A172 (cell line): ENCODE measurements around the gene EPHA7. TPM values are rescaled to one million over a fixed set of nuclear protein-coding genes. Genes with fewer than 3 reads are reported as not detected.
A peak's percentile ranks its signal among the peaks of the same experiment; 100 is the strongest.

Experiments
- DNase-seq: peaks from one replicate; pipeline ENCODE4 v3.0.0-alpha.2; 2015; ENCODE audit warnings: low spot score
- total RNA-seq: library from RNA; depleted of rRNA; stranded (reverse); fragments of >200 nt; shearing (Covaris generic); gene quantifications from 2 replicates; pipeline ENCODE4 v1.2.3, GENCODE V29; 2014; rRNA removed

Gene EPHA7
- total RNA-seq: not detected in 2 replicates

DNA sequence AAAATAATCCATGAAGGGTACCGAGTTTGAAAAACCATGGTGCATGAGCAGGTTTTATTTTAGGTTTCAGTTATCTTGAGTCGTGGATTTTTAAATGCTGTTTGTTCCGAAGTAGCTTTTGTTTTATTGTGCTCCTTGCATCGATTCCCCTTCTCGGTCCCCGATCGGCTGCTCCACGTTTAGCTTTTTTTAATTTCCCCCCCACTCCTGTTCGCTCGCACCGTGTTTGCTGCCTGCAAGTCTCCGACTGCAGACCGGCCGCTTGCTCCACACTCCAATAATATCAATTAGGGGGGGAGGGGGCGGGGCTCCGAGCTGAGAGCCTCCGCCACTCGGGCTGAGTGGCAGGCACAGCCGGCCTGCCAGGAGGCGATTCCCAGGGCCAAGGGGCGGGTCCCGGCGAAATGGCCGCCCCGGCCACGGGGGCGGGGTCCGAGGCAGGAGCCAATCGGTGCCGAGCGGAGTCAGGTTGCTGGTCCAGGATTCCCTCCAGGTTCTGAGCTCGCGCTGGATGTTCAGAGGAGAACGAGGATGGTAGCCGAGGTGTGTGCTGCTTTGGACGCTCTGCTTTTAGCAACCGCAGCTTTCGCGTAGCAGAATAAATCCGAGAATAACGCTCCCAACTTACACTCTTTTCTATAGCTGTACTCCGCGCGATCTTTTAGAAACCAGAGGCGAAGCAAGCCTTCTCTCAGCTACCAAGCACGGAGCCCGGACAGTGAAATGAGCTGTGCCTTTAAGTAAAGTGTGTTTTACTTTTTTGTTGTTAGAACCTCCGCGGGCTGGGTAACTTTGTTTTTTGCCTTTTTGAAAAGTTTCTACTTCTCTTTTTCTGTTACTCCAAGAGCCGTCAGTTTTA lies at the start of gene EPHA7:
Gene EPHA7 (minus strand): TSS at position 256 of the 859 bp plus-strand sequence. CDS start 218 bp downstream, at position 38.
- DNase-seq: peak; percentile 1

DNA sequence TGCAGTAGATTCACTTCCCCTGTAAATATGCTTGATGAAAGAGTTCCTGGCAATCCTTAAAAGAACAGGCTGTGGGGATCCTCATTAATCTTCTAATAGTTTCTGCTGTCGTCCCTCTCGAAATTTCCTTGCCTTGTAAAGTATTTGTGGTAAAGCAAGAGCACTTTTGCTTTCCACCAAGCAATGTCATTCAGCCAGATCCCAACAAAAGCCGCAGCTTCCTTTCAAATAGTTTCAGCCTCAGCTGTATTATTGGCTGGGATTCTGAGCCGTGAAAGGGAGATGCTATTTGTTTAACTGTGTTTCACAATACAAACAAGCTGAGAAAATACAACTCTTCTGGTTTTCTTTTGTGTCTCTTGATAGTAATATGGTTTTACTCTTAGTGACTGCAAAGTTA lies 48.9 kb upstream of the EPHA7 start:
- no peak for DNase-seq

DNA sequence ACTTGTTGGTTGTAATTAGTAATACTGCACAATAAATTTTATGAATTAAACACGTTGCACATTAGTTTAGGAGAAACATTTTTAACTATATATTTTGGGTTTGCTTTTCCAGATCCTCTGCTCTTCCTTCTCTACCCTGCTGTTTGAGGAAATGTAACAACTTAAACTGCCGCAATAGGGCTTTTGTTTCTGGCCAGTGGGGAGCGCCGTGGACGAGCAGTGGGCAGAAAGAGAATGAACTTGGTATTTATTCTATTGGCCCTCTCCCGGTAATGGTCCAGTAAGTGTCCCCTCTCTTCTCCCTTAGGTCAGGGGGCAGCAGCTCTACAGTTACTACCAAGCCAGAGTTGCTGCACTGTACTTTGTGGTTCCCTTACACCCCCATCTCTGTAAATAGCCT lies 35.2 kb upstream of the EPHA7 start:
- no peak for DNase-seq

DNA sequence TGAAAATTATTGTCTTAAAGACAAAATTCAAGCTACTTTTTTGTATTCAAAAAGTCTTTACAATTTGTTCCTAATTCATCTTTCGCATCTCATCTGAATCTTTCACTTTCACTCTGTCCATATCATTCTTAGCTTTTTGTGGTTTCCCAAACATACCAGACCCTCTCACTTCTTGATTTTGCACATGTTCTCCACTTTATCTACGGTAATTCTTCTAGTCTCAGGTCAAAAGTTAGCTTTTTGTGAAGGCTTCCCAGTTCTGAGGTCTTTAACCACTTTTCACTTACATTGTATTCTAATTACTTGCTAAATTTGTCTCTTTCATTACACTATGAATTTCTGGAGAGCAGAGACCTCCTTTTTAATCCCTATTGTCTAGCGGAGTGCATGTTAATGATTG lies 34.6 kb upstream of the EPHA7 start:
- no peak for DNase-seq

DNA sequence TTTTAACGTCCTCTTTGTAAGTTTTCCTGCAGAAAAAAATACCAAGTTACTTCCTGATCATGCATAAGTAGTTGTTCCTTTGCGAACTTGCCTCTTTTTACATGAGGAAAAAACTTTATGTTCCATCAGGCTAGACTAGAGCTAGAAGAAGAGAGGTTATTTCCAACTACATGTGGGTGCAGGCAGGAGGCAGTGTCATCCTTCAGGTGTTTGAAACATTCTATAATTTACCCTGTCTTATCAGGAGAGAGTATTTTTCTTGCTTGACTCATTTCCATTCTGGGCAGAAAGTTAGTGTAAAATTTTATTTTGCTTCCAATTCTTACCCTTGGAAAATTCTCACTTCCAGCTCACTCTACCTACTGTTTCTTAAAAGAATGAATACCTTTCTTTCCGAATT lies 28.5 kb upstream of the EPHA7 start:
- DNase-seq: no peak

DNA sequence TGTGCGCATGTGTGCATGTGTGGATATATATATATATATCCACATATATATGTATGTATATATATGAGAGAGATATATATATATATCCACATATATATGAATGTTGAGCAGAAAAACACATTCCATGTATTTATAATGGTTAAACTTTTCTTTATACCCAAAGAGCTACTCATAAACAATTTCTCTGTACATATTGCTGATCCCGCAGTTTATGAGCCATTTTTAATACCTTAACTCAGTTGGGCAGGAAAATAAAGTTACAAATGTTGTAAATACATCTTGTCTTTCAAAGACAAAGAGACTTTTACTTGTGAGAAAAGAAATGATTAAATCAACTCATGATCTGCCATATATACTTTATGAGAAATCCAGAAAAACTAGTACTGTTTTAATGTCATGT lies 18.1 kb upstream of the EPHA7 start:
- no peak for DNase-seq

DNA sequence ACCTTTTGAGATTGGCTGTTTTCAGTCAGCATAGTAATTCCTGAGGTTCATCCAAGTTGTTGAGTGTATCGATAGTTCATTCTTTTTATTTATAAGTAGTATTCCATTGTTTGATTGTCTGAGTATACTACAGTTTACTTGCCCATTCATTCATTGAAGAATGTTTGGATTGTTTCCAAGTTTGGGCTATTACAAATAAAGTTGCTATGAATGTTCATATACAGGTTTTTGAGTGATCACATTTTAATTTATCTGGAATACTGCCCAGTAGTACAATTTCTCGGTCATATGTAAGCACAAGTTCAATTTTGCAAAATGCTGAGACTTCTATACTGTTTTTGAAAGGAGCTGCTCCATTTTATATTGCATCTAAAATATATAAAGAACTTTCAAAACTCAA lies 14.2 kb upstream of the EPHA7 start:
- DNase-seq: no peak

DNA sequence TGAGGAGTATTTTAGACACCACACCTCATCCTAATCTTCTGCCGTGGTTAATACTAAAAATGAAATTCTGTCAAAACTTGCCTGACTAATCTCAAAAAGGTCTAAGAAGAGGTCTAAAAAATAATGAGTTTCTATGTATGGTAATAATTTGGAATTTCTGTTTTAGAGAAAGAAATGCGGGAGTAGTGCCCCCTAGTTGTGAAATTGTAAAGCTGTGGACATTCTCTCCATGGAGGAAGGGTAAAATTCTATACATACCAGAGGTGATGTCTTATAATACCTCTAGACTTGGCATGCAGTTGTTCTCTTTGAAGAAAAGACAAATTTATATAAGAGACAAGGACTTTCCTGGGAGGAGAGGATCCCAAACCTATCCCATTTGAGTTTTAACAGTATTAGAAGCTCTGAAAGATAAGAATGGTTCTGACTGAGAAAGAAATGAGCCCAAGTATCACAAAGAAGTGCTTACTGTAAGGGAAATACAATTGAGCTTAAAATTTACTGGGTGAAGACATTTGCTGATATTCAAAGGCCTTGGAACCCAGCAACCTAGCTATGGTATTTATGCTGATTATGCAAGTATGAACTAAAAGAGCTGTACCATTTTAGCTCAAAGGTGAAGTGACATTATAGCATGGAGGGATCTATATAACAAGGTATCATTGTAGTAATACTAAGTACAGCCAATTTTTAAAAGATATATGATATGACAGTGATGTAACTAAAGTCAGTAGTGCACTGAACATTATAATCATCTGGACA lies 5.1 kb upstream of the EPHA7 start:
- DNase-seq: peak; percentile 8

DNA sequence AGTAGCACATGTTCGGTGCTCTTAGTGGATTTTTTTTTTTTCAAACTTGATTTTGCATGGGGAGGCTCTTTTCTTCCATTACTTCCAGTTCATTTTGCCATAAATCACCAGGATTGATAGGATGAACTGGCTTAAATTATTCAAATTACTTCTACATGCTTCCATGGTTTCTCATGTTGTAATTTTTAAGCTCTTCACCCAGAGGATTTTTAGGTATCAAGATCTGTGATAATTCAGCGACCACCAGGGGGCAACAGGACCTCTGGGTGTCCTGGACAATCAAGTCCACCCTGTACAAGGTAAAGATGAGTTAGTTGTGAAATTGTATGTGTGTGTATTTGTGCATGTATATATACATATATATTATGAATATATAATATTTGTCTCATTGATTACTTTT lies 4.2 kb upstream of the EPHA7 start:
- peak; percentile 28 for DNase-seq

DNA sequence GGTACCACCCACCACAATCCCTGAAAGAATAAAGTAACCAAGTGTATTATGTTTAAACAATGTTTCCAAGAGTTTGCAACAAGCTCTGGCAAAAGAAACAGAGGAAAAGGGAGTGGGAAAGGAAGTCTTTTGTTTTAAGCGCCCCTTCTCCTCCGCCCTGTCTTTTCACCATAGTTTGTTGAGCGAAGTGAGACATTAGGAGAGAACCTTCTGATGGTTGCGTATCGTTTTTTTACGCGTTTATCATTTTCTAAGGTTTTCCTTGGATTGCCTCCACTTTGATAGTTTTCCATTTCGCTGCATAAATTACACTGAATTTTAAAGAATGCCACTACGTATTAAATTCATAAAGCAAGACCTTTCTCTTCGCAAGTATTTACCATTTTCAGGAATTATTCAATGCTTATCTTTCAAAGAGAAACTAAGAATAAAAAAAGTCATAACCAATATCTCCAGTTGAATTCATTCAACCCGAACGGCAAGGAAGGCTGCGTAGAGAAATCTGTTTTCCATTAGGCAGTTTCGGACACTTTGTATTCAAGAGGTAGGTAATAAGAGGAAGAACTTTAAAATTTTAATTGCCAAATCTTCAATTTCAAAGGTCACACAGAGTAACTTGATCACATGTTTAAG lies 920 bp upstream of the EPHA7 start:
- no peak for DNase-seq

DNA sequence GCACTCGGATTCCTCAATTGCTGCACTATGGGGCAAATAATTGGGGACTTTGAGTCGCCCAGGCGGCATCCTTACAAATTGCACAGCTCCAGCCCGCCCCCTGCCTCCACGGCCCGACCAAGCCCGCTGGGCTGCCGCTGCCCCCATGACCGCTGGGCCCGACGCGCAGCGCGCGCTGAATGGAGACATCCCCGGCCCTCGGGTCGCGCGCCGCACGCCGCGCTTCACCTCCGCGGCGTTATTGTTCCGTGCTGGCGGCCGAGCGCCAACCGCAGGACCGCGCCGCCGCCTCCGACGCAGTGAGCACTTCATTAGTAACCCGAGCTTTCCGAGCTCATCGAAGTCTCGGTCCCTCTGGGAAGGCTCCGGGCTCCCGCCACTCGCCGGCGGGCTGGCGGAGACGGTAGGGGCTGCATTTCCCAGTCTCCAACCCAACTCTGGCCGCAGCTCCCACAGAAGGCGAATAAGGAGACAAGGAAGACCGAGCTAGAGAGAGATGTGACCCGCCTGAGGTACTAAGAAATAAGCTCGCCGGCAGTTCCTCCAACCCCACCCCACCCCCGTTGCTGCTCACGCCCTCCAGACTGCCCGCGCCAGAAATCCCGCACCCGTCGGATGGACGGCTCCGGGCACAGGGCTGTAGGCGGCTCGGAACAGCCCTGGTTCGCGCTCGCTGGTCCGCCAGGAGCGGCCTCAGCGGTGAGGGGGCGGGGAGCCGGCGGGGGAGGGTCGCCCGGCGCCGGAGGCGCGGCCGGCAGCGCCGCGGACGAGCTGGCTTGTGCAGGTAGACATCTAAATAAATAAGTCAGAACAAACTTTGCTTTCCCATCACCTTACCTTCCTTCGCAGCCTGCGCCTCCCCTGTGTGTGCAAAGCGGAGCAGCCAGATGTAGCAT lies 703 bp downstream of the EPHA7 start:
- no peak for DNase-seq

DNA sequence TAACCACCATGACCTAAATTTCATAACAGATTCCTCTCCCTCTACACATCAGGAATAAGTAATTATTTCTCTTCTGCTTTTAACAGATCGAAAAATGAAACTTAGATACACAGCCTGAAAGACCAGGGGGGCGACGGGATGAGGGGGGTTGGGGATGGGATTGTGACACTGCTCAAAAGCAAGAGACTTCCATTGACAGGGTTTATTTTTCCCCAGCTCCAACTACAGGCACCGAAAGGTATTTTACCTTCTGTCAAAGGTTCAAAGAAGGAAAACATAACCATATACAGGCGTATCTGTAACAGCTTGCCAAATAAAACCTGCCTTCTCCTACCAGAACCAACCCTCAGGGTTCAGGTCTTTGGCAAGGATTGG lies 1.3 kb downstream of the EPHA7 start:
- no peak for DNase-seq

DNA sequence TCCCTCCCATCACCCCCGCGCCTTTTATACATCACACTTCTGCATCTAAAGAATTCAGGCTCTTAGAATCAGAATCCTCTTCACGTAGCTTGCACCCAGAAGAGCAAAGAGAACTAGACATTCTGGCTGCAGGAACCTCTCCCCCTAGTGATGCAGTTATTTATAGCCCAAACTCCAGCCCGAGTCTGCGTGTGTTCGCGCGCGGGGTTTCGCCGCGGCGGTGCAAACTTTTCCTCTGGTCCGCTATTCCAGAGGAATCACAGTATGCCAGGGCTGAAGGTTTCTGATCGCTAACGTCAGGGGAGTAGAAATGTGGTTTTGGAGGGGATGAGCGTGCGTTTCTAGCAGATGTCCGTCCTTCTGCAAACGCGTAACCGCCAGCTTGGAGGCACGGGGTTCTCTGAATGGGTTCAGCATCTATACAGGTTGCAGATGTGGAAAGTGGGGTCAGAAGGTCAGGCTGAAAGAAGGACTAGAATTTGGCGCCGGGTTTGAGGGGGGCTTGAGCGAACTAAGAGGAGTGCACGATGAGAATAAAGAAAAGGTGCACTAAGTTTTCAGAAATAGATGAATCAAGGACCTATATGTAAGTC lies 1.8 kb downstream of the EPHA7 start:
- DNase-seq: no peak

DNA sequence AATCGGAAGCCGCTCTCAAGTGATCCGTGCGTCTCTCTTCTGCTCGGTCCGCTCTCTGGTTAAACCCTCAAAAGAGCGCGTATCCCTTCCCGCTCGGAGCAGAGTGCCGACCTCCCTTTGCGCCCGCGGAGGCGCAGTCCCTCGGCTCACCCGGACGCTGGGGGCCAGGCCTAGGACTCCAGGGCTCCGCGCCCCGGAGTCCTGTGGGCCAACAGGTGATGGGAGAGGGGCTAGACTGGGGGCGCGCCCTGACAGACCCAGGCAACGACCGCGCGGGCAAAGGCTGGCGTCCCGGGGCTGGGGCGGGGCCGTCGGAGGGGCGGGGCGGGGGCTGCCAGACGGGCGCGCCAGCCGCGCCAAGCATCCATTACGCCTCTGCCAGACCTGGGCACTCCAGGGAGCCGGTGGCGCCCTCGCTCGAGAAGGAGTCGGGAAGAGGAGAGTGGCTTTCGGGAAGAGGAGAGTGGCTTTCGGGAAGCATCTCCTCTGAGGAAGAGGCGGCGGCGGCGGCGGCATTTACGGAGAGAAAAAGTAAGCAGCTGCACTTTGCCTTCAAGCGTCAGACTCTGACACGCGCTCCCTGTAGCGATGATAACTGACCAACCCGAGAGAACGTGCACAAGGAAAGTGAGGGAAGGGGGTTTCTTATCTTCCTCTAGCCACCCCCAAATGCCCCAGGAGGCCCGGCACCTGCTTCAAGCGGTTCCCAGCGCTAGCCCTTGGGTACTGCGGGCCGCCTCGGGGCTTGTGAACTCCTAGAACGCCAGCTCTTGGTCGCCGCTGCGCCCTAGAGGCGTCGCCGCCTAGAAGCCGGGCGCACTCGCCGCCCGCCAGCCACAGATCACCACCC lies 2.6 kb downstream of the EPHA7 start:
- DNase-seq: no peak

DNA sequence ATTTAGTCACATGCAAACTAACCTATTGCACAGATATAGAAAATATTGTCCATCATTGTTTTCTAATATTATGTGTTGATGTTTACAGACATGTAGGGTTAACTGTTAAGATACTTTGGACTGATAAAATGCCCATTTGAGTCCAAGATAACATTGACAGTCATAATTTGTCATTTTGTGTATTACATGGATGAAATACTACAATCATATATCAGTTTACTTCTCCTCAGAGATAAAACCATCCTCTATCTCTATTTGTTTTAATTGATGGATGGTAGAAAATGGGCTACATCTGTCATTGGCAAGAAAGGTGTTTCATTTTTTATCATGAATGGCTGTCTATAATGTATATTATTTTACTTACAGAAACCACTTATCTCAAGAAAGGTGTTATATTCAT lies 6.2 kb downstream of the EPHA7 start:
- DNase-seq: no peak

DNA sequence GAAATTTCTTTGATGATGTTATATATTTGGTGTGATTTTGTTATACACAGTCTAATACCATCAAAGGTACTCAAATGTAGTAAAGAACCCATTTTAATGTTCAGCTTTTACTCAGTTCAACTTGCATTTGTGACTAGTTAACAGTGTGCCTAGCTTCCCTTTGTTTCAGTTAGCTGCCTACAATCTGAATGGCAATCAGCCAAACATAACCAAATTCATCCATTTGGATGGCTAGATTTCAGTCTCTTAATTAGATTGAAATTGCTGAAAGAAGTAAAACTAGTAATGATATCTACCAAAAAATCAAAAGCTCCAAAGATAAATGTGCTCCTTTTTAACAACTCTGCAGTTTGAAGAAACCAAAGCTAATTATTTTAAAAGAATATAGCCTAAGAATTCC lies 6.9 kb downstream of the EPHA7 start:
- DNase-seq: no peak

DNA sequence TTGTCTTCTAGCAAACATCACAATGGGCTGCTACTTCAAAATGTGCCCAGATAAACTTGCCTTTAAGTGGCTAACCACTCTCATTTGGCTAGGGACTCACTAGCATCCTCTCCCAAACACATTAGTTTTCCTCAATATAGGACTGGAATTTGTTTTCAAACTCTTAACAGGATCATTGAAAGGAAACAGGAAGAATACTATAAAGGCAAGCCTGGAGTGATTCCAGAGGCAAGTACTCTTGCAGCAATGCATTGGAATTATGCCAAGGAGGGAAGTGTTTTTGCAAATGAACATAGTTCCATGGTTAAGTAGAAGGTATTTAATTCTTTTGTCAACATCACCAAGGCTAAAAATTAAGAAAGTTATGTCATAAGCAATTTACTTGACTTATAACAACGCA lies 12.2 kb downstream of the EPHA7 start:
- DNase-seq: no peak

DNA sequence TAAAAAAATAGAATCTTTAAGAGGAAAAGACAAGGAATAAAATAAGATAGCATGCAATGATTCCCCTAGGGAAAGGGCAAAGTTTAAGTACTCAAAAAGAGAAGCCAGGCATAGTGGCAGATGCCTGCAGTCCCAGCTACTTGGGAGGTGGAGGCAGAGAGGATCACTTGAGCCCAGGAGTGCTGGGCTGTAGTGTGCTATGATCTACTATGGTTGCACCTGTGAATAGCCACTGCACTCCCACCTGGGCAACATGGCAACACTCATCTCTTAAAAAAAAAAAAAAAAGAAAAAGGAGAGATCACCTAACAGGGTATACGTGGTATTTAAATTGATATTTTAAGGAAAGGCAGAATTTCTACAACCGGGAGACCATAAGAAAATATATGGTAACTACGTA lies 16.0 kb downstream of the EPHA7 start:
- DNase-seq: no peak

DNA sequence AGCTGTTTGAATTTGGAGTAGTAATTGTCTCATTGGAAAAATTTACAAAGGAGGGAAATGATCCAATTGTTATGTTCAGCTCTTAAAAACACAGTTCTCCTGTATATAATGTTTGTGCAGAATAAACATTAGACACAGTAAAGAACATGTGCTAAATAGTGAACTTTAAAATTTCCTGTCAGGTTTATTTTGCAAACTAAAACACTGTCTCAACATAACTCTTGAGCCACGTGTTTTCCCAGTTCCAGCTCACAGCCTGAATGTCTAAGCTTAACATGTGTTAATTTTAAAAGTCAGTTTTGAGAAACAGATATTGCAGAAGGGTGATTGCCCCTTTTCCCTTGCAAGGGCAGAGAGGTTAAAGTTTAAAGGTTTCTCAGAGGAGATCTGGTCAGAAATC lies 20.6 kb downstream of the EPHA7 start:
- DNase-seq: no peak

DNA sequence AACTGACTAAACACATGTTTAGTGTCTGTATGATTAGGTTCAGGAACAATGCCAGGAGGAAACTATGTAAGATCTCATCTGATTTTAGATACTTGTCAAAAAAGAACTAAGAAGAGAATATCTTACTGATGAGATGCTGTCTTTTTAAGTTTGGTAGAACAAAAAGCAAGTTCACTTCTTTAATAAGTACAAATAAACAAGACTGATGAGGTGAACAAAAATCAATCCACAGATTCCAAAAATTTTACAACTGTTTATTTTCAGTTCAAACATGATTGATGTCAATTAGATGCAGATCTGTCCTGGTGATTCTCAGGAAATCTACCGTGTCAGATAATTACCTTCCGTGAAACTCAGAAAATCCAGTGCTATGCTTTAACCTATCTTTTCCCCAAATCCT lies 24.9 kb downstream of the EPHA7 start:
- DNase-seq: no peak
